Activated naive CD4-positive, alpha-beta T cell treated with anti-CD3 and anti-CD28 coated beads for 36 hours (primary cell): ENCODE measurements around the gene POU4F1. TPM values are rescaled to one million over a fixed set of nuclear protein-coding genes. Genes with fewer than 3 reads are reported as not detected.
A peak's percentile ranks its signal among the peaks of the same experiment; 100 is the strongest.
"Not testable (repeated sequence)": the region's sequence is repeated elsewhere in the genome, so short reads cannot be mapped to it uniquely, and the experiment has no call there.

Experiments
- CTCF ChIA-PET: fragments of 350-600 bp; sonication (Branson Sonifier 250); formaldehyde crosslinking; loops from one replicate; lab custom pipeline; 2021; ENCODE audit warnings: antibody characterized with exemption; lab: Charles Lee
- DNase-seq: peaks from one replicate; pipeline ENCODE4 v3.0.0-alpha.2; 2020
- H3K27ac Mint-ChIP-seq: one replicate; pipeline ENCODE4 v1.8.0; 2021; ENCODE audit warnings: mild to moderate bottlenecking, mixed read lengths
- H3K27me3 Mint-ChIP-seq: one replicate; pipeline ENCODE4 v1.8.0; 2021; ENCODE audit warnings: low read depth, mixed read lengths
- H3K36me3 Mint-ChIP-seq: one replicate; pipeline ENCODE4 v1.8.0; 2021; ENCODE audit warnings: low read depth, mixed read lengths
- H3K4me1 Mint-ChIP-seq: one replicate; pipeline ENCODE4 v1.8.0; 2021; ENCODE audit warnings: low read depth, mixed read lengths
- H3K4me3 Mint-ChIP-seq: one replicate; pipeline ENCODE4 v1.8.0; 2021; ENCODE audit warnings: mild to moderate bottlenecking, moderate library complexity, mixed read lengths
- H3K9me3 Mint-ChIP-seq: one replicate; pipeline ENCODE4 v1.8.0; 2021; ENCODE audit warnings: mixed read lengths
- intact Hi-C: fragments of 100-400 bp; cut with micrococcal nuclease; formaldehyde crosslinking; loops from one replicate; pipeline ENCODE4 v1.15.1; 2023
- total RNA-seq, 2 experiments: library from RNA; stranded (reverse); gene quantifications; one replicate each; pipeline ENCODE4 v1.2.3, GENCODE V29; 2021

Gene POU4F1, protein sequence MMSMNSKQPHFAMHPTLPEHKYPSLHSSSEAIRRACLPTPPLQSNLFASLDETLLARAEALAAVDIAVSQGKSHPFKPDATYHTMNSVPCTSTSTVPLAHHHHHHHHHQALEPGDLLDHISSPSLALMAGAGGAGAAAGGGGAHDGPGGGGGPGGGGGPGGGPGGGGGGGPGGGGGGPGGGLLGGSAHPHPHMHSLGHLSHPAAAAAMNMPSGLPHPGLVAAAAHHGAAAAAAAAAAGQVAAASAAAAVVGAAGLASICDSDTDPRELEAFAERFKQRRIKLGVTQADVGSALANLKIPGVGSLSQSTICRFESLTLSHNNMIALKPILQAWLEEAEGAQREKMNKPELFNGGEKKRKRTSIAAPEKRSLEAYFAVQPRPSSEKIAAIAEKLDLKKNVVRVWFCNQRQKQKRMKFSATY
- under 1 TPM in 1 of 2 experiments, not detected in 1; 0.07 TPM for total RNA-seq

DNA sequence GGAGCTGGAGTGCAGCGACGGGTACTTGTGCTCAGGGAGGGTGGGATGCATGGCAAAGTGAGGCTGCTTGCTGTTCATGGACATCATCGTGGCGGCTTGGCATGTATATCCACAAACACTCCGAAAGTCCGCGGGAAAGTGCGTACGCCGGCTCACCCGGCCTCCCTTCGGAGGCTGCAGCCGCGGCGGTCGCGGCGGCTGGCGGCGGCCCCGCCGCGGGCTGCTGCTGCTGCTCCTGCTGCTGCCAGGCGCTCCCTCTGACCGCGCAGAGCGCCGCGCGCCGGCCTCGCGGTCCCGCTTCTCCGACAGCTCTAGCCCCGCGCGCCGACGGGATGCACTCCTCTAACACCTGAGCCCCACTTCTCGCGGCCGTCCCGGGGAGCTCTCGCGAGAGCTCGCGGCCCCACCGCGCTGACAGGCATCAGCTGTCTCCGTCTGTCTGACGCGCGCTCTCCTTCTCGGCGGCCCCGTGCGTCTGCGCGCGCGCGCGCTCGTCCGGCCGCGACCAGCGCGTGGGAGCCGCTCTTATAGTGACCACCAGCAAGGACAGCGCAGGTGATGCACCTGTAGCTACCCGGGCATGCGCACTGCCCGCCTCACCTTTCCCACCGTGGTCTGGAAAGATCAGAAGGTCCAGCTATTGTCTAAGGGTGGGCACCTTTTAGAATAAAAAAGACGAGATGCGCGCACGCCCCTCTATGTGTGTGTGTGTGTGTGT lies at the start of gene POU4F1:
Gene POU4F1, minus strand, starts transcription at position 313 of the 718 bp plus-strand sequence. Its CDS starts 226 bp downstream, at position 87.
- Mint-ChIP-seq H3K4me3 (peak within 1 kb of the TSS; percentile 73), H3K4me1 (peaks cover 42% of the 10 kb centered on the region), H3K36me3 (peaks cover 3% of the 10 kb centered on the region), H3K27me3 (peaks cover 81% of the 10 kb centered on the region), H3K27ac (no peak within 1 kb of the TSS), H3K9me3 (no peaks in the 10 kb centered on the region)
- CTCF ChIA-PET, result interaction anchor here (0.6 to 1.0 kb wide), 3 partner anchors 9 to 217 kb away, joined by 3 to 5 read pairs (median 4); no protein-coding TSS in a partner anchor
- DNase-seq, result peak; percentile 84
- intact Hi-C loops, result loop anchor here (1.0 to 10.0 kb wide), 5 partner anchors 56 to 1741 kb away; partner anchors contain the start of genes FBXL3, OBI1 and SPRY2

DNA sequence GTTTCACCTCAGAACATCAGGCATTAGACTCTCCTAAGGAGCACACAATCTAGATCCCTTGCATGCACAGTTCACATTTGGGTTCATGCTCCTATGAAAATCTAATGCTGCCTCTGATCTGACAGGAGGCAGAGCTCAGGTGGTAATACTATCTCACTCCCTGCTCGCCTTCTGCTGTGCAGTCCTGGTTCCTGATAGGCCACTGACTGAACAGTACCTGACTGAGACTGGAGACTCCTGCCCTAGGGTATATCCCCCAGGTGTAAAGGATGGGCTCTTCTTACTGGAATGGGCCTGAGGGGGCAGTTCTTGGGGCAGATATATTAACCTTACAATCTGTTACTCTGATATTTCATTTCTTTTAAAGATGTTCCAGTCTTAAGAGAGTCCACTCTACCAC lies 49.3 kb upstream of the POU4F1 start:
- no peaks in the 10 kb centered on the region for H3K9me3 Mint-ChIP-seq
- no peak overlapping the region for H3K27ac Mint-ChIP-seq
- H3K4me3 Mint-ChIP-seq, result no peak overlapping the region
- peaks cover 12% of the 10 kb centered on the region for H3K36me3 Mint-ChIP-seq
- CTCF ChIA-PET, result no interaction called here
- DNase-seq, result no peak
- intact Hi-C loops, result loop anchor here (10.0 kb wide), 4 partner anchors 628 to 1628 kb away; partner anchors contain the start of genes FBXL3 and NDFIP2
- no peaks in the 10 kb centered on the region for H3K27me3 Mint-ChIP-seq
- H3K4me1 Mint-ChIP-seq, result peaks cover 21% of the 10 kb centered on the region

DNA sequence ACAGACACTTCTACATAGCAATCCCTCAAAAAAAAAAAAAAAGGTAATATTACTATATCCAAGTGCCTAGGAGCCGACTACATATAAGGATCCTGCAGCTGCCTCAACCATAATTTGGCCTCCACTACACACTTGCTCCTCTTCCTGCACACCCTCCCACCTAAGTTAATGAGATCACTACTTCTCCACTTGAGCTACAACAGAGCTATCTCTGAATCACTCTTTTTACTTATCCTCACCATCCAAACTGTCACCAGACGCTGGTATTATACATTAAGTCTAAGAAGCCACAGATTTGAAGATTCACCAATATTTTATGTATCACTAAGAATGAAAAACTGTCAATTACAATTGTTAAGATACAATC lies 47.3 kb upstream of the POU4F1 start:
- Mint-ChIP-seq H3K4me1 (peaks cover 19% of the 10 kb centered on the region), H3K27ac (no peak overlapping the region), H3K27me3 (no peaks in the 10 kb centered on the region), H3K9me3 (no peaks in the 10 kb centered on the region), H3K36me3 (peaks cover 7% of the 10 kb centered on the region), H3K4me3 (no peak overlapping the region)
- no peak for DNase-seq
- CTCF ChIA-PET, result interaction anchor here (0.7 kb wide), 1 partner anchor 18 kb away, joined by 5 read pairs; no protein-coding TSS in a partner anchor
- intact Hi-C loops, result loop anchor here (10.0 kb wide), 4 partner anchors 626 to 1626 kb away; partner anchors contain the start of genes FBXL3 and NDFIP2

DNA sequence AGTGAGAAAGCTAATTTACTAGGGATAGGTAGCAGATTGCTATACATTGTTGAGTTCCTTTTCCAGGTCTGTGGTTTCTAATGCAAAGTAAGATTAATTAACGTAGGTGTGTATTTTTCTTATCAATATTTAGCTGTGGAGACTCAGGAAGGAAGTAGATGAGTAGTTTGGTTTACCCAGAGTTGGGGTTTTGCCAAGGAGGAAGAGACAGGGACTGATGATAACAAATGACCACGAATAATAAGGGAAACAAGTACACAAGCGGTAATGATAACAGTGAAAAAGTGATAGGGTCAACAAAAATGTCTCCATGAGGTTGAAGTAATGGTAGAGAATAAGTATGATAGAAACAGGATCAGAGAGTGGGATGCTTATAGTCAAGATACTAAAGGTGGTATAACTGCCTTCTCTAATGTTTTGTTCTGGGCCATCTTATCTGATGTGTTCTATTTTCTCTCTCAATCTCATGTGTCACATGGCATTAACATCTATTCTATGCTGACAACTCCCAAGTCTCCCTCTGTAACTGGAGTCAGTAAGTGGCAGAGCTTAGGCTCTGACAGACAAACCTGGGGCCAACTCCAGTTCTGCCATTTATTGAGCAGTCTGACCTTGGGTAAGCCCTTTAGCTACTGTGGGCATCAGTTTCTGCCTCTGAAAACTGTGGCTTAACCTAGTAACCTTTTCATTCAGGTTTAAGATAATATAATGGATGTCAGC lies 46.8 kb upstream of the POU4F1 start:
- no peaks in the 10 kb centered on the region for H3K9me3 Mint-ChIP-seq
- peaks cover 13% of the 10 kb centered on the region for H3K4me1 Mint-ChIP-seq
- CTCF ChIA-PET, result interaction anchor here (0.7 kb wide), 1 partner anchor 18 kb away, joined by 5 read pairs; no protein-coding TSS in a partner anchor
- no peaks in the 10 kb centered on the region for H3K27me3 Mint-ChIP-seq
- H3K36me3 Mint-ChIP-seq, result peaks cover 6% of the 10 kb centered on the region
- intact Hi-C loops, result loop anchor here (10.0 kb wide), 4 partner anchors 625 to 1625 kb away; partner anchors contain the start of genes FBXL3 and NDFIP2
- no peak for DNase-seq
- H3K27ac Mint-ChIP-seq, result no peak overlapping the region
- no peak overlapping the region for H3K4me3 Mint-ChIP-seq

DNA sequence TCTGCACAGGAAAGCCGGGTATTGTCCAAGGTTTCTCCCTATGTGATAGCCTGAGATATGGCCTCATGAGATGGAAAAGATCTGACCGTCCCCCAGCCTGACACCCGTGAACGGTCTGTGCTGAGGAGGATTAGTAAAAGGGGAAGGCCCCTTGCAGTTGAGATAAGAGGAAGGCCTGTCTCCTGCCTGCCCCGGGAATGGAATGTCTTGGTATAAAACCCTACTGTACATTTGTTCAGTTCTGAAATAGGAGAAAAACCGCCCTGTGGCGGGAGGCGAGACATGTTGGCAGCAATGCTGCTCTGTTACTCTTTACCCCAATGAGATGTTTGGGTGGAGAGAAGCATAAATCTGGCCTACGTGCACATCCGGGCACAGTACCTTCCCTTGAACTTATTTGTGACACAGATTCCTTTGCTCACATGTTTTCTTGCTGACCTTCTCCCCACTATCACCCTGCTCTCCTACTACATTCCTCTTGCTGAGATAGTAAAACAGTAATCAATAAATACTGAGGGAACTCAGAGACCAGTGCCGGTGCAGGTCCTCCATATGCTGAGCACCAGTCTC lies 43.8 kb upstream of the POU4F1 start:
- H3K36me3 Mint-ChIP-seq, result peaks cover 18% of the 10 kb centered on the region
- DNase-seq, intact Hi-C loops, H3K27ac Mint-ChIP-seq, H3K9me3 Mint-ChIP-seq, H3K4me3 Mint-ChIP-seq, H3K4me1 Mint-ChIP-seq, H3K27me3 Mint-ChIP-seq: not testable (repeated sequence)
- CTCF ChIA-PET, result interaction anchor here (0.5 kb wide), 1 partner anchor 526 kb away, joined by 3 read pairs; no protein-coding TSS in a partner anchor

DNA sequence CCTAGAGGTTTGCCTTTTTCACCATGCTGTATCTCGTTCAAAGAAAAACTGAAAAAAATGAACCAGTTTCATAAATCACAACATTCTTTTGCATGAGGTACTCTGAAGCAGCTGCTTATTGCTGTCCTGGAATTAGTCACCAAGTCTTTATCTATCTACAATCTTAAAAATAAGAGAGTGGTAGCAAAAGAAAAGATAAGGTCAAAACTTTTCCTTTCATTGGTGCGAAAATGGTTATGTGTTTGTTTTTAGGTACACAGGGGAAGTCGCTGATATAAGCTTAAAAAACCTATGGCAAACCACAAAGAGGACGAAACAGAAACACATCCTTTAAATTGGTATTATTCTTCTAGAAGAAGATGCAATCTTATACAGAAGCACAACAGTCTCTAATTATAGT lies 34.9 kb upstream of the POU4F1 start:
- Mint-ChIP-seq H3K4me1 (no peaks in the 10 kb centered on the region), H3K36me3 (peaks cover 63% of the 10 kb centered on the region), H3K27me3 (no peaks in the 10 kb centered on the region), H3K9me3 (no peaks in the 10 kb centered on the region), H3K4me3 (no peak overlapping the region), H3K27ac (no peak overlapping the region)
- DNase-seq, result no peak
- CTCF ChIA-PET, result no interaction called here
- intact Hi-C loops, result no loop called here

DNA sequence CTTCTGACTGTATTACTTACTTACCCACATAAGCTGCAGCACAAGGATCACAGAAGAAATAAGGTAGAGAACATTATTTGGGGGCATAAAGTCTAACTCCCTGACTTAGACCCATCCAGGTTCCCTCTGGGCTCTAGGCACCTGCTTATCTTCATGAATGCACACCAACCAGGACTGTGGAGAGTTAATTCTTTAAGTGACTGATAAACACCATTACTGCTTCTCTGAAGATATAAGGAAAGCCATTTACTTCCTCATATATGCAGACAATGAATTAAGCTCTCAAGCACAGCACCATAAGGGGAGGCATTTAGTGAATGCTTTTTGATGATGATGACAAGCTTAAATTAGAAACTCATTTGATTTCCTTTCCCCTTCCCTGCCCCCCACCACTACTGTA lies 33.1 kb upstream of the POU4F1 start:
- H3K27me3 Mint-ChIP-seq, result no peaks in the 10 kb centered on the region
- DNase-seq, result no peak
- H3K36me3 Mint-ChIP-seq, result peaks cover 71% of the 10 kb centered on the region
- no peak overlapping the region for H3K27ac Mint-ChIP-seq
- intact Hi-C loops, result no loop called here
- H3K9me3 Mint-ChIP-seq, result no peaks in the 10 kb centered on the region
- H3K4me1 Mint-ChIP-seq, result no peaks in the 10 kb centered on the region
- CTCF ChIA-PET, result interaction anchor here (0.7 kb wide), 1 partner anchor 23 kb away, joined by 3 read pairs; no protein-coding TSS in a partner anchor
- H3K4me3 Mint-ChIP-seq, result no peak overlapping the region

DNA sequence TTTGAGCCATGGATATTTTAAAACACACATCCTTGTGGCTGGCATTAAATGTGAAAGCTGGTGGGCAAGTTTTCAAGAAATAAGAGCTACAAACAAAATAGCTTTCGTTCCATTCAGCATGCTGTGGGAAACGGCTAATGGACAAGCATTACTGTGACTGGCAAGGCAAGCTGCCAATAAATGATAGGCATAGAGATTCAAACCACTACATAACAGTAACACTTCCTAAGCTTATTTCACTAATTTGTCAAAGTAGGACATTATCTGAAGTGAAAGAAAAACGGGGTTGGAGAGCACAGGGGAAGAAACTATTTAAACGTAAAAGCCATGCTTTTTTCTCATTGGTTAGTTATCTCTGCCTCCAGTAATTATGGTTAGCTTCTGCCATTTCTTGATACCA lies 29.6 kb upstream of the POU4F1 start:
- Mint-ChIP-seq H3K4me3 (no peak overlapping the region), H3K36me3 (peaks cover 79% of the 10 kb centered on the region), H3K4me1 (no peaks in the 10 kb centered on the region), H3K27ac (no peak overlapping the region), H3K9me3 (no peaks in the 10 kb centered on the region), H3K27me3 (no peaks in the 10 kb centered on the region)
- intact Hi-C loops, result no loop called here
- CTCF ChIA-PET, result interaction anchor here (1.3 kb wide), 1 partner anchor 10 kb away, joined by 4 read pairs; no protein-coding TSS in a partner anchor
- DNase-seq, result no peak

DNA sequence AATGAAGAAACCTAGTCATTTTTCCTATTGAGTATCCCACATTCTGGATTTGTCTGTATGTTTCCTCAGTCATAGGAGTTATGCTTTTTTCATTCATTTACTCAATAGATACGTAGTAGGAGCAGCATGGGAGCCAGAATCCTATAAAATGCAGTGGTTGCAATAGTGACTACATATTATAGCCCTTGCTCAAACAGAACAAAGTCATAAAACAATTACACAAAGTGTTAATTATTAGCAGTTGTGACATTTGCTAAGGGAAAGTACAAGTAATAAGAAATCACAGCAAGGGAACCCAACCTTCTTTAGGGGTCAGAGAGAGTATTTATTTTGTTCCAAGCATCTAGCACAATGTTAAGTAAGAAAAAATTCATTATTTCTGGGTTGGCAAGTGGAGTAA lies 27.7 kb upstream of the POU4F1 start:
- Mint-ChIP-seq H3K4me1 (no peaks in the 10 kb centered on the region), H3K27ac (no peak overlapping the region), H3K9me3 (no peaks in the 10 kb centered on the region), H3K4me3 (no peak overlapping the region), H3K36me3 (peaks cover 76% of the 10 kb centered on the region), H3K27me3 (no peaks in the 10 kb centered on the region)
- no peak for DNase-seq
- intact Hi-C loops, result no loop called here
- CTCF ChIA-PET, result no interaction called here

DNA sequence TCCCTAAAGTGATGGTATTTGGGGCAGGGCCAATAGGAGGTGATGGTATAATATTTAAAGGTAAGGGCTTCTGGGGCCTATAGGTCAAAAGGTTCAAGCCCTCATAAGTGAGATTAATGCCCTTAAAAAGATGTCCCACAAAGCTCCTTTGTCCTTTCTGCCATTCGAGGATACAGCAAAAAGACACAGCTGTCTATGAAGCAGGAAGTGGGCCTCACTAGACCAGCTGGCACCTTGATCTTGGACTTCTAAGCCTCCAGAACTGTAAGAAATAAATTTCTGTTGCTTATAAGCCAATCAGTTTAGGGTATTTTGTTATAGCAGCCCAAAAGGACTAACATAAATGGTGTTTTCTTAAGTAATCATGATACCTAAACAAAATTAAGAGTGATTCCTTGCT lies 27.2 kb upstream of the POU4F1 start:
- Mint-ChIP-seq H3K27ac (no peak overlapping the region), H3K9me3 (no peaks in the 10 kb centered on the region), H3K36me3 (peaks cover 79% of the 10 kb centered on the region), H3K4me3 (no peak overlapping the region), H3K27me3 (no peaks in the 10 kb centered on the region), H3K4me1 (no peaks in the 10 kb centered on the region)
- CTCF ChIA-PET, result no interaction called here
- no peak for DNase-seq
- intact Hi-C loops, result no loop called here

DNA sequence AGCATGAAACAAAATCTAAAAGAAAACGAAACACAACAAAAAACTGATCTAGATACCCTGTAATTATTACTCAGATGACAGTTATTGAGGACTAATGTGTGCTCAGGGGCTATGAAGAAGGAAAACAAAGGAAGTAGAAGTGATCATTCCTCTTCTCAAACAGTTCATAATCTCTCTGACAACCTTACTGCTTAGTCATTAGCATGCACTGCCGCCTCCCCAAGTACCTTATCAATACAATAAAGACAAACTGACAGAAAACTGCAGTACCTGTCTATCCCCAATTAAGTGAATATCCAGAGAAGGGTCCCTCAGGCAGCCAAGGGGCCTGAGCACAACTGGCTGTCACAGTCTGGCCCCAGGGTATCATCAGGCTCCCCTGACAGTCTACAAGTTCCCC lies 22.0 kb upstream of the POU4F1 start:
- H3K4me1 Mint-ChIP-seq, result no peaks in the 10 kb centered on the region

More for the DNA sequence above, 22.0 kb upstream of the POU4F1 start:
- DNase-seq, result no peak
- Mint-ChIP-seq H3K27ac (no peak overlapping the region), H3K36me3 (peaks cover 56% of the 10 kb centered on the region), H3K9me3 (no peaks in the 10 kb centered on the region), H3K27me3 (no peaks in the 10 kb centered on the region), H3K4me3 (no peak overlapping the region)
- intact Hi-C loops, result no loop called here
- CTCF ChIA-PET, result no interaction called here
